AG09309 (cell line): ENCODE measurements around the gene CDK14.
A peak's percentile ranks its signal among the peaks of the same experiment; 100 is the strongest.

ENCODE experiments used
- DNase-seq: peaks from one replicate; pipeline ENCODE4 v3.0.0-alpha.2; 2010; ENCODE audit warnings: low read depth
- H3K4me3 ChIP-seq: 2 replicates; pipeline ENCODE4 v1.5.1; 2011; ENCODE audit warnings: mild to moderate bottlenecking, low read depth, low read length, moderate library complexity; ENCODE audit not compliant: control insufficient read depth
- TF ChIP-seq, protein P1 (sequence below): IDR thresholded peaks from 2 replicates; pipeline ENCODE4 v1.5.1; 2011; ENCODE audit warnings: mild to moderate bottlenecking, low read depth, low read length, inconsistent platforms; ENCODE audit not compliant: insufficient read depth, control insufficient read depth; ENCODE audit errors: missing control alignments

CDK14 gene

DNA sequence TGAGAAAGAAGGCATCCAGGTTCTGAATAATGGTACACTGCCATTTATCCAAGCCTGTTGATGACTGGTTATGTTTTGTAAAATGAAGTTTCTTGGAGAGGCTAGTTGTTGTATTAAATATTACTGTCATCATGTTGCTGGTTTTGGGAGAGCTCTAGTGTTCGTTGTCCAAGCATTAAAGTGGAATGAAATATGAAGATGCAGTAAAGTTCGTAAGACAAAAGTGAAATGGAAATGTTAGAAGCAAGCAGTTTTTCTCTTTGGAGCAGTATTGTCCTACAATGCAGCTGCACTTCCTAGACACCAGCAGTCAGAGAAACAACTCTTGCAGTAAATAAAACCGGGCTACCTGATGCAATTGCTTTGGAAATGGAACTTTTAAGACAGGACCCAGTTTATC lies 511.3 kb downstream of the CDK14 start:
- TF ChIP-seq, protein P1, sequence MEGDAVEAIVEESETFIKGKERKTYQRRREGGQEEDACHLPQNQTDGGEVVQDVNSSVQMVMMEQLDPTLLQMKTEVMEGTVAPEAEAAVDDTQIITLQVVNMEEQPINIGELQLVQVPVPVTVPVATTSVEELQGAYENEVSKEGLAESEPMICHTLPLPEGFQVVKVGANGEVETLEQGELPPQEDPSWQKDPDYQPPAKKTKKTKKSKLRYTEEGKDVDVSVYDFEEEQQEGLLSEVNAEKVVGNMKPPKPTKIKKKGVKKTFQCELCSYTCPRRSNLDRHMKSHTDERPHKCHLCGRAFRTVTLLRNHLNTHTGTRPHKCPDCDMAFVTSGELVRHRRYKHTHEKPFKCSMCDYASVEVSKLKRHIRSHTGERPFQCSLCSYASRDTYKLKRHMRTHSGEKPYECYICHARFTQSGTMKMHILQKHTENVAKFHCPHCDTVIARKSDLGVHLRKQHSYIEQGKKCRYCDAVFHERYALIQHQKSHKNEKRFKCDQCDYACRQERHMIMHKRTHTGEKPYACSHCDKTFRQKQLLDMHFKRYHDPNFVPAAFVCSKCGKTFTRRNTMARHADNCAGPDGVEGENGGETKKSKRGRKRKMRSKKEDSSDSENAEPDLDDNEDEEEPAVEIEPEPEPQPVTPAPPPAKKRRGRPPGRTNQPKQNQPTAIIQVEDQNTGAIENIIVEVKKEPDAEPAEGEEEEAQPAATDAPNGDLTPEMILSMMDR: no peak
- no peak for DNase-seq
- no peak overlapping the region for H3K4me3 ChIP-seq

DNA sequence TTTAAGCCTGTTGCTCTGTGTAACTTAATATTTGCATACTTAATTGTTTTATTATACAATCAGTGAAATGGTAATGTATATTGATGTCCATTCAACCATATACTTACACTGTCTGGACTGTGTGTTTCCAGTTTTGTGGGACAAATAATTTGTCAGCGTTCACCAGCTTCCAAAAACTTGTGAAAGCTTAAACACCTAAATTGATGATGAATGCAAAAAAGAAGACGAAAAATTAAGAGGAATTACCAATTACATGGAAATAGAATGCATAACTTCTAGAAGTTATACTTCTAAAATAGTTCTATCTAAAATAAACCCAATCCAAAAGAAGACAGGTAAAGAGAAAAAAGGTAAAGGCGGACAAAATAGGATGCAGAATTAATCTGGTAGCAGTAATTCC lies 513.1 kb downstream of the CDK14 start:
- TF ChIP-seq, protein P1: no peak
- DNase-seq: no peak
- H3K4me3 ChIP-seq: no peak overlapping the region

DNA sequence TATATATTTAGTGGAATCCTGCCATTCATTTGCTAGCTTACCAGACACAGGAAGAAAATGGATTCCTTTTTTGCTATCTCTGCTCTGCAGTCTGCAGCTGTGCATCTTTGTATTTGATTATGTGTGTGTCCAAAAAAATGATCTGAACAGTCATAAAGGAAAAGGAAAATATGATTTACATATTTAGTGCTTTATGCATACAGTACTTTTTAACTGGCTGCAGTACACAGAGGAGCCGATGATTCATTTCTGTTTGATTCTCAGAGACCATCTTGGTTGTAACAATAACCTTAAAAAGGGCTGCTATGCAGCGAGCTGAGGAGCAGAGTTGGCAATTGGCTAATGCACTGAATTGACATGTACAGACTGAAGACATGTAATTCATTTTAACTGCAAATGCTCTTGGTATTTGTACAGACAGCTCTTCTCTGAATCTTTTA lies 516.8 kb downstream of the CDK14 start:
- TF ChIP-seq, protein P1: no peak
- H3K4me3 ChIP-seq: no peak overlapping the region
- DNase-seq: peak; percentile 57

DNA sequence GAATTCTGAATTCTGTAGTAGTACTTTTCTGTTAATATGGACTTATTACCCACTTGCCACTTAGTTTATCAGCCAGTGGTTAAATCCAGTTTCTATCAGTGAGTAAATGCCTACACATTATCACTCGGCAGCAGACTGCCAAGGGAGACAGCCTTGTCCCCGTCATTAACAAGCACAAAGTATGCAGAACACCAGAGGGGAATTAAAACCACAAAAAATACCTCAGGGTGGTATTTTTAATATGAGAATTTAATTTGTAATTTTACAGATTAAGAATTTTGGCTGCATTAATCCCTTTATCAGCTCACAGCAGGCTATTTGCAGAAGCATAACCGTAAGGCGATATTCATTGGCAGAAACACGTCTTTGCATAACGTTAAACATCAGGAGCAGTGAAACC lies 518.1 kb downstream of the CDK14 start:
- no peak overlapping the region for H3K4me3 ChIP-seq
- TF ChIP-seq, protein P1: no peak
- DNase-seq: no peak

DNA sequence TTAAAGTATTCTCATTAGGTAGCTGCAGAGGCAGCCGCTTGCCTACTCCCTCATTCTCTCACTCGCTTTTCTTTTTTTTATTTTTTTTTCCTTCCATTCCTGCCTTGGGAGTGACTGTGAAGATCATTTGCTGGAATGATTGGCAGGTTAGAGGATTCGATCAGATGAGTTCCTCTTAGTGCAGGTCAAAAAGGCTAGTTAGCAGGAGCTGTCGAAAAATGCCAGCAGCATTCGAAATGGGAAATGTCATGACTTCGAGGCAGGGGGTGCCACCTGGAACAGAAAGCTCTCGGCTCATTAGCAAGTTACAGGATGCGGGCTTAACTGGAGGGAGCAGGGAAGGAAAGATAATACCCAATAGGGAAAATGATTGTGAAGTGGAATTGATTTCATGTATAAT lies 530.6 kb downstream of the CDK14 start:
- no peak overlapping the region for H3K4me3 ChIP-seq
- no peak for DNase-seq
- TF ChIP-seq, protein P1: no peak

DNA sequence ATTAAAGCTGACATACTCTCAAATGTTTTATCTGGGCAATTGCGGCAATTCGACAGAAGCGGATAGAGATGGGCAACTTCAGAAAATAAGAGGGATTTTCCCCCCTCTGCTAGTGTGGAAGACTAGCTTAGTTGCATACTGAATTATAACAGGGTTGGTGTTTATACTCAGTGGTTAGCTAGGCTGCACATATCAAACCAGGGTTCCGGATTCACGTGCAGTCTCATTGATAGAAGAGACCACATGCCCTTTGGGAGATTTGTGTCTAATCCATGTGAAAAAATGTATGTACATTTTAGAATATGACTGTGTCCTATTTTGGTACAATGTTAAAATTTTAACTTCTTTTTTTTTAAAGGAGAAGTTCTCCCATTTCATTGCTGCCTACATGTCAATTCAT lies 531.2 kb downstream of the CDK14 start:
- H3K4me3 ChIP-seq: no peak overlapping the region
- no peak for DNase-seq
- TF ChIP-seq, protein P1: no peak

DNA sequence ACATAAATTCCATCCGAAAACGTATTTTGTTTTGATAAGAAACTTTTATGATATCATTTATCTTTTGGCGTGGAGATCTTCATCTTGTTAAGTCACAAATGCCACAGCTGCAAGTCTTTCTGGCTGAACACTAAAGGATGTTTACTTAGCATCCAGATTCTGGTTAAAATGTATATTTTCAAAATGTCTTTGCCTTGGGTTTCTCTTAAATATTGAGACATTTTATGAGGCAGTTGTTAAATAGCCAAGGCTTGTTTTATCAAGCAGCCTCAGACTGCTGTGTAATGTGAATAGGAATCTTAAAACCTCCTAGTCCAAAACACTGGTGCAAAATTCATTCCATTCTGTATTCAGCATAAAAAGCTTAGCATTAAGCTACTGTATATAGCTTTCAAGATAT lies 531.8 kb downstream of the CDK14 start:
- no peak overlapping the region for H3K4me3 ChIP-seq
- DNase-seq: no peak
- TF ChIP-seq, protein P1: no peak
